ENCODE results near the gene SMYD3. TPM values are rescaled to one million over a fixed set of nuclear protein-coding genes. Genes with fewer than 3 reads are reported as not detected.

SMYD3 gene
- total RNA-seq, 1 donor from 2014 or later, result 80.8 TPM

GRCh38 chr1:246039584-246039983 is 467.5 kb downstream of the SMYD3 start:
- FAIRE-seq (no peak), DNase-seq (ENCODE audit: low read depth) (no peak)
- Histone ChIP-seq H3K4me2 (ENCODE audit: low read length) (no peak overlapping the region), H2AFZ (ENCODE audit: low read depth, low read length) (no peak overlapping the region), H4K20me1 (ENCODE audit: insufficient read depth, low read length) (no peaks in the 10 kb centered on the region), H3K27me3 (ENCODE audit: insufficient read depth, low read length) (no peaks in the 10 kb centered on the region), H3K9me3 (ENCODE audit: insufficient read depth, low read depth, low read length) (no peaks in the 10 kb centered on the region), H3K79me2 (ENCODE audit: insufficient read depth, low read length) (no peaks in the 10 kb centered on the region), H3K4me3 (ENCODE audit: insufficient read depth, low read depth, low read length) (no peak overlapping the region), H3K9ac (ENCODE audit: low read length) (no peak overlapping the region), H3K36me3 (ENCODE audit: insufficient read depth, low read length) (no peaks in the 10 kb centered on the region), H3K27ac (ENCODE audit: low read depth, low read length) (no peak overlapping the region), H3K4me1 (ENCODE audit: insufficient read depth, low read length) (peaks cover 4% of the 10 kb centered on the region)
- Mint-ChIP-seq H3K27me3 (ENCODE audit: low read depth, unreplicated experiment) (no peaks in the 10 kb centered on the region), H3K4me1 (ENCODE audit: low read depth, unreplicated experiment) (peaks cover 16% of the 10 kb centered on the region), H3K9me3 (ENCODE audit: unreplicated experiment) (peaks cover under 1% of the 10 kb centered on the region), H3K4me3 (ENCODE audit: unreplicated experiment) (no peak overlapping the region), H3K27ac (ENCODE audit: unreplicated experiment) (no peak overlapping the region), H3K36me3 (ENCODE audit: low read depth, unreplicated experiment) (peaks cover 3% of the 10 kb centered on the region)
- TF ChIP-seq EZH2 (IDR thresholded peaks at IDR 0.05; ENCODE audit: insufficient read depth, low read length), result no peak
- TF ChIP-seq CTCF (IDR thresholded peaks at IDR 0.05; ENCODE audit: insufficient read depth, low read depth, low read length), result no peak

GRCh38 chr1:246037832-246038231 is 469.2 kb downstream of the SMYD3 start:
- peaks cover 4% of the 10 kb centered on the region for H3K4me1 ChIP-seq (ENCODE audit: insufficient read depth, low read length)
- no peaks in the 10 kb centered on the region for H3K27me3 Mint-ChIP-seq (ENCODE audit: low read depth, unreplicated experiment)
- no peak overlapping the region for H3K9ac ChIP-seq (ENCODE audit: low read length)
- no peaks in the 10 kb centered on the region for H4K20me1 ChIP-seq (ENCODE audit: insufficient read depth, low read length)
- FAIRE-seq (no peak), DNase-seq (ENCODE audit: low read depth) (no peak)
- no peaks in the 10 kb centered on the region for H3K9me3 ChIP-seq (ENCODE audit: insufficient read depth, low read depth, low read length)
- H3K36me3 ChIP-seq (ENCODE audit: insufficient read depth, low read length), result no peaks in the 10 kb centered on the region
- peaks cover 3% of the 10 kb centered on the region for H3K36me3 Mint-ChIP-seq (ENCODE audit: low read depth, unreplicated experiment)
- H3K27me3 ChIP-seq (ENCODE audit: insufficient read depth, low read length), result no peaks in the 10 kb centered on the region
- H3K27ac Mint-ChIP-seq (ENCODE audit: unreplicated experiment), result no peak overlapping the region
- no peak overlapping the region for H3K4me2 ChIP-seq (ENCODE audit: low read length)
- H3K4me1 Mint-ChIP-seq (ENCODE audit: low read depth, unreplicated experiment), result peaks cover 12% of the 10 kb centered on the region
- no peak overlapping the region for H3K4me3 Mint-ChIP-seq (ENCODE audit: unreplicated experiment)
- no peaks in the 10 kb centered on the region for H3K79me2 ChIP-seq (ENCODE audit: insufficient read depth, low read length)
- TF ChIP-seq EZH2 (IDR thresholded peaks at IDR 0.05; ENCODE audit: insufficient read depth, low read length) (no peak), CTCF (IDR thresholded peaks at IDR 0.05; ENCODE audit: insufficient read depth, low read depth, low read length) (no peak)
- H2AFZ ChIP-seq (ENCODE audit: low read depth, low read length), result no peak overlapping the region
- H3K9me3 Mint-ChIP-seq (ENCODE audit: unreplicated experiment), result no peaks in the 10 kb centered on the region
- H3K27ac ChIP-seq (ENCODE audit: low read depth, low read length), result no peak overlapping the region
- no peak overlapping the region for H3K4me3 ChIP-seq (ENCODE audit: insufficient read depth, low read depth, low read length)

- Histone ChIP-seq H2AFZ (ENCODE audit: low read depth, low read length) (no peak overlapping the region), H3K9me3 (ENCODE audit: insufficient read depth, low read depth, low read length) (no peaks in the 10 kb centered on the region), H3K79me2 (ENCODE audit: insufficient read depth, low read length) (no peaks in the 10 kb centered on the region), H4K20me1 (ENCODE audit: insufficient read depth, low read length) (no peaks in the 10 kb centered on the region), H3K4me2 (ENCODE audit: low read length) (no peak overlapping the region), H3K4me1 (ENCODE audit: insufficient read depth, low read length) (peaks cover 4% of the 10 kb centered on the region), H3K36me3 (ENCODE audit: insufficient read depth, low read length) (no peaks in the 10 kb centered on the region), H3K9ac (ENCODE audit: low read length) (no peak overlapping the region), H3K27me3 (ENCODE audit: insufficient read depth, low read length) (no peaks in the 10 kb centered on the region), H3K27ac (ENCODE audit: low read depth, low read length) (no peak overlapping the region), H3K4me3 (ENCODE audit: insufficient read depth, low read depth, low read length) (no peak overlapping the region)
- no peaks in the 10 kb centered on the region for H3K9me3 Mint-ChIP-seq (ENCODE audit: unreplicated experiment)
- peaks cover 17% of the 10 kb centered on the region for H3K4me1 Mint-ChIP-seq (ENCODE audit: low read depth, unreplicated experiment)
- H3K27me3 Mint-ChIP-seq (ENCODE audit: low read depth, unreplicated experiment), result no peaks in the 10 kb centered on the region
- no peak overlapping the region for H3K27ac Mint-ChIP-seq (ENCODE audit: unreplicated experiment)
- FAIRE-seq (no peak), DNase-seq (ENCODE audit: low read depth) (no peak)
- H3K36me3 Mint-ChIP-seq (ENCODE audit: low read depth, unreplicated experiment), result peaks cover 3% of the 10 kb centered on the region
- no peak overlapping the region for H3K4me3 Mint-ChIP-seq (ENCODE audit: unreplicated experiment)
- TF ChIP-seq EZH2 (IDR thresholded peaks at IDR 0.05; ENCODE audit: insufficient read depth, low read length) (no peak), CTCF (IDR thresholded peaks at IDR 0.05; ENCODE audit: insufficient read depth, low read depth, low read length) (no peak)
Measured at GRCh38 chr1:246036175-246036574, 470.9 kb downstream of the SMYD3 start.

All from astrocyte (in vitro differentiated cells and primary cell).